CD4-positive, alpha-beta T cell (primary cell): Measurements from ENCODE around the gene ATG7. TPM values are rescaled to one million over a fixed set of nuclear protein-coding genes. Genes with fewer than 3 reads are reported as not detected.
"Not testable (repeated sequence)": the region's sequence is repeated elsewhere in the genome, so short reads cannot be mapped to it uniquely, and the experiment has no call there.

ENCODE experiments used
- ATAC-seq: fragments of 200-7000 bp; cut with Tn5 transposase; one replicate; pipeline ENCODE4 v1.10.0; 2022; ENCODE audit warnings: mild to moderate bottlenecking; ENCODE audit not compliant: poor library complexity
- CTCF ChIA-PET: fragments of 350-600 bp; sonication (Branson Sonifier 250); formaldehyde crosslinking; loops from one replicate; lab custom pipeline; 2021; ENCODE audit warnings: antibody characterized with exemption, inconsistent platforms; lab: Charles Lee
- POLR2A ChIA-PET: fragments of 350-600 bp; sonication (Branson Sonifier 250); formaldehyde crosslinking; loops from one replicate; lab custom pipeline; 2021; ENCODE audit warnings: antibody characterized with exemption, inconsistent platforms; lab: Charles Lee
- DNase-seq, 14 experiments: peaks; one replicate each; pipeline ENCODE4 v3.0.0-alpha.2; 2013 to 2020; ENCODE audit warnings: mixed read lengths in 2 of 14
- H3K27ac ChIP-seq, 2 donors: one replicate each; pipeline versions ENCODE4 v1.5.1 to v1.7.0; 2013; ENCODE audit warnings: low read length in 2 of 2, low read depth in 1 of 2, mild to moderate bottlenecking in 1 of 2
- H3K27me3 ChIP-seq, 2 experiments: 1 replicate in 1 of 2; 2 replicates in 1 of 2; pipeline versions ENCODE4 v1.6.1 to v1.7.0; 2013; ENCODE audit warnings: low read length in 2 of 2, control low read depth in 1 of 2, mild to moderate bottlenecking in 1 of 2, moderate library complexity in 1 of 2; ENCODE audit not compliant: insufficient read depth in 2 of 2, control insufficient read depth in 1 of 2
- H3K36me3 ChIP-seq: one replicate; pipeline ENCODE4 v1.6.1; 2013; ENCODE audit warnings: low read length, control low read depth; ENCODE audit not compliant: insufficient read depth
- H3K4me1 ChIP-seq: one replicate; pipeline ENCODE4 v1.6.1; 2013; ENCODE audit warnings: low read length, control low read depth; ENCODE audit not compliant: insufficient read depth
- H3K4me3 ChIP-seq: one replicate; pipeline ENCODE4 v1.5.1; 2013; ENCODE audit warnings: mild to moderate bottlenecking, low read length, moderate library complexity
- H3K9me3 ChIP-seq, 2 experiments: 1 replicate in 1 of 2; 2 replicates in 1 of 2; pipeline versions ENCODE4 v1.6.1 to v1.7.0; 2013; ENCODE audit warnings: low read length in 2 of 2, mild to moderate bottlenecking in 2 of 2, control low read depth in 1 of 2, moderate library complexity in 1 of 2; ENCODE audit not compliant: control insufficient read depth in 1 of 2, insufficient read depth in 1 of 2
- H3K27ac Mint-ChIP-seq: one replicate; pipeline ENCODE4 v1.8.0; 2020; ENCODE audit warnings: mixed read lengths
- H3K27me3 Mint-ChIP-seq: one replicate; pipeline ENCODE4 v1.8.0; 2021; ENCODE audit warnings: mixed read lengths
- H3K36me3 Mint-ChIP-seq: one replicate; pipeline ENCODE4 v1.8.0; 2021; ENCODE audit warnings: low read depth, mixed read lengths
- H3K4me1 Mint-ChIP-seq: one replicate; pipeline ENCODE4 v1.8.0; 2021; ENCODE audit warnings: low read depth, mixed read lengths
- H3K4me3 Mint-ChIP-seq: one replicate; pipeline ENCODE4 v1.8.0; 2020; ENCODE audit warnings: mild to moderate bottlenecking, mixed read lengths
- H3K9me3 Mint-ChIP-seq: one replicate; pipeline ENCODE4 v1.8.0; 2020; ENCODE audit warnings: mixed read lengths
- intact Hi-C, 2 experiments: fragments of 100-400 bp; cut with DNase I in 1 of 2; cut with micrococcal nuclease in 1 of 2; formaldehyde crosslinking; loops; one replicate each; pipeline versions ENCODE4 v1.15.1 to v1.9.0; 2023 to 2025; cut with DNase I, micrococcal nuclease
- total RNA-seq, 174 experiments: library from RNA in 2 of 174; stranded (reverse) in 2 of 174; gene quantifications; one replicate each; pipeline ENCODE4 v1.2.3 and lab custom pipeline; 2021 to 2026
- TF ChIP-seq, protein P1 (sequence below): fragments of 200-600 bp; IDR thresholded peaks from one replicate; pipeline ENCODE4 v1.8.0; 2022; ENCODE audit warnings: antibody characterized with exemption, mild to moderate bottlenecking

Gene ATG7
- total RNA-seq, 2 experiments from 2014 or later = 21.4 to 25.7 TPM

GRCh38 chr3:11499144-11499543 is 226.9 kb downstream of the ATG7 start:
- Histone ChIP-seq H3K27ac (no peak overlapping the region), H3K9me3 (no peaks in the 10 kb centered on the region), H3K27me3 (no peaks in the 10 kb centered on the region), H3K4me1 (no peaks in the 10 kb centered on the region), H3K36me3 (no peaks in the 10 kb centered on the region), H3K4me3 (no peak overlapping the region)
- ChIA-PET POLR2A (no interaction called here), CTCF (no interaction called here)
- Mint-ChIP-seq H3K36me3 (peaks cover 4% of the 10 kb centered on the region), H3K4me3 (no peak overlapping the region), H3K27me3 (no peaks in the 10 kb centered on the region), H3K27ac (no peak overlapping the region), H3K4me1 (no peaks in the 10 kb centered on the region), H3K9me3 (no peaks in the 10 kb centered on the region)
- intact Hi-C loops = no loop called here
- DNase-seq (no peak), ATAC-seq (no peak)
- TF ChIP-seq, protein P1, sequence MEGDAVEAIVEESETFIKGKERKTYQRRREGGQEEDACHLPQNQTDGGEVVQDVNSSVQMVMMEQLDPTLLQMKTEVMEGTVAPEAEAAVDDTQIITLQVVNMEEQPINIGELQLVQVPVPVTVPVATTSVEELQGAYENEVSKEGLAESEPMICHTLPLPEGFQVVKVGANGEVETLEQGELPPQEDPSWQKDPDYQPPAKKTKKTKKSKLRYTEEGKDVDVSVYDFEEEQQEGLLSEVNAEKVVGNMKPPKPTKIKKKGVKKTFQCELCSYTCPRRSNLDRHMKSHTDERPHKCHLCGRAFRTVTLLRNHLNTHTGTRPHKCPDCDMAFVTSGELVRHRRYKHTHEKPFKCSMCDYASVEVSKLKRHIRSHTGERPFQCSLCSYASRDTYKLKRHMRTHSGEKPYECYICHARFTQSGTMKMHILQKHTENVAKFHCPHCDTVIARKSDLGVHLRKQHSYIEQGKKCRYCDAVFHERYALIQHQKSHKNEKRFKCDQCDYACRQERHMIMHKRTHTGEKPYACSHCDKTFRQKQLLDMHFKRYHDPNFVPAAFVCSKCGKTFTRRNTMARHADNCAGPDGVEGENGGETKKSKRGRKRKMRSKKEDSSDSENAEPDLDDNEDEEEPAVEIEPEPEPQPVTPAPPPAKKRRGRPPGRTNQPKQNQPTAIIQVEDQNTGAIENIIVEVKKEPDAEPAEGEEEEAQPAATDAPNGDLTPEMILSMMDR = no peak

GRCh38 chr3:11502413-11502812 is 230.2 kb downstream of the ATG7 start:
- H3K27me3 Mint-ChIP-seq = not testable (repeated sequence)

GRCh38 chr3:11507719-11508118 is 235.5 kb downstream of the ATG7 start:
- H3K4me3 ChIP-seq = no peak overlapping the region
- H3K27ac ChIP-seq = no peak overlapping the region
- DNase-seq = no peak
- H3K4me1 Mint-ChIP-seq = no peaks in the 10 kb centered on the region
- no peaks in the 10 kb centered on the region for H3K36me3 ChIP-seq
- ATAC-seq = no peak
- no peaks in the 10 kb centered on the region for H3K4me1 ChIP-seq
- no peaks in the 10 kb centered on the region for H3K27me3 ChIP-seq
- no peaks in the 10 kb centered on the region for H3K27me3 Mint-ChIP-seq
- no peaks in the 10 kb centered on the region for H3K36me3 Mint-ChIP-seq
- no peak overlapping the region for H3K27ac Mint-ChIP-seq
- POLR2A ChIA-PET = no interaction called here
- H3K9me3 ChIP-seq = peaks cover 0 to 7% of the 10 kb centered on the region in 2 experiments
- TF ChIP-seq, protein P1 = no peak
- intact Hi-C loops = no loop called here
- H3K4me3 Mint-ChIP-seq = no peak overlapping the region
- H3K9me3 Mint-ChIP-seq = no peaks in the 10 kb centered on the region
- CTCF ChIA-PET = no interaction called here

More at GRCh38 chr3:11502413-11502812, 230.2 kb downstream of the ATG7 start:
- H3K9me3 Mint-ChIP-seq, DNase-seq, H3K36me3 ChIP-seq, H3K27me3 ChIP-seq, CTCF ChIA-PET, intact Hi-C loops, H3K27ac ChIP-seq, H3K27ac Mint-ChIP-seq, H3K36me3 Mint-ChIP-seq, H3K4me1 Mint-ChIP-seq, POLR2A ChIA-PET, H3K9me3 ChIP-seq, H3K4me3 ChIP-seq, H3K4me3 Mint-ChIP-seq, ATAC-seq, H3K4me1 ChIP-seq: not testable (repeated sequence)
